Measurements from ENCODE around the gene MUSTN1. TPM values are rescaled to one million over a fixed set of nuclear protein-coding genes. Genes with fewer than 3 reads are reported as not detected.

MUSTN1 gene
- polyA plus RNA-seq, 1 donor (not counting 4 experiments of a cell fraction or from before 2014, with no cell fraction given): not detected

DNA sequence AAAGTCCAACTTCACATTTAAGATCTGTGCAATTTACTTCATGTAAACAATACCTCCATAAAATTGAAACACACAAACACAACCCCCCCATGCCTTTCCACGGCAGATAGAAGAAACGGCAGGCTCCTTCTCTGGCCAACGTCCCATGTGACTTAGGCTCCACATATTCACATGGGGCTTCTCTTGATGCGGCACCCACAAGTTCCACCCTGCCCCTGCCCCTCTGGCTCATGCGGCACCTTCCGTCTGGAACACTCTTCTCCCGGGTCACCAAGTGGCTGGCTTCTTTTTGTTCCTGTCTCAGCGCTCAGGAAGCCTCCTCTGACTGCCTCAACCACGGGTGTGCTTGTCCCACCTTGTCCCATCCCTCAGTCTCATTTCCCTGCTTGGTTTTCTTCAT is 36.9 kb upstream of the MUSTN1 start:
- TF ChIP-seq, protein P1, sequence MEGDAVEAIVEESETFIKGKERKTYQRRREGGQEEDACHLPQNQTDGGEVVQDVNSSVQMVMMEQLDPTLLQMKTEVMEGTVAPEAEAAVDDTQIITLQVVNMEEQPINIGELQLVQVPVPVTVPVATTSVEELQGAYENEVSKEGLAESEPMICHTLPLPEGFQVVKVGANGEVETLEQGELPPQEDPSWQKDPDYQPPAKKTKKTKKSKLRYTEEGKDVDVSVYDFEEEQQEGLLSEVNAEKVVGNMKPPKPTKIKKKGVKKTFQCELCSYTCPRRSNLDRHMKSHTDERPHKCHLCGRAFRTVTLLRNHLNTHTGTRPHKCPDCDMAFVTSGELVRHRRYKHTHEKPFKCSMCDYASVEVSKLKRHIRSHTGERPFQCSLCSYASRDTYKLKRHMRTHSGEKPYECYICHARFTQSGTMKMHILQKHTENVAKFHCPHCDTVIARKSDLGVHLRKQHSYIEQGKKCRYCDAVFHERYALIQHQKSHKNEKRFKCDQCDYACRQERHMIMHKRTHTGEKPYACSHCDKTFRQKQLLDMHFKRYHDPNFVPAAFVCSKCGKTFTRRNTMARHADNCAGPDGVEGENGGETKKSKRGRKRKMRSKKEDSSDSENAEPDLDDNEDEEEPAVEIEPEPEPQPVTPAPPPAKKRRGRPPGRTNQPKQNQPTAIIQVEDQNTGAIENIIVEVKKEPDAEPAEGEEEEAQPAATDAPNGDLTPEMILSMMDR (optimal IDR thresholded peaks at IDR 0.05 in 1 of 3, IDR thresholded peaks at IDR 0.05 in 1 of 3, conservative IDR thresholded peaks at IDR 0.05 in 1 of 3; ENCODE audit: extremely low read depth in 1 of 3, insufficient read depth in 2 of 3, low read length in 3 of 3): no peak
- no peak for TF ChIP-seq EZH2 (IDR thresholded peaks at IDR 0.05; ENCODE audit: low read length)
- Histone ChIP-seq H3K9ac (ENCODE audit: control insufficient read depth, extremely low read depth, insufficient read depth, low read length) (no peak overlapping the region), H3K27ac (ENCODE audit: control insufficient read depth, insufficient read depth, low read length) (no peak overlapping the region)

DNA sequence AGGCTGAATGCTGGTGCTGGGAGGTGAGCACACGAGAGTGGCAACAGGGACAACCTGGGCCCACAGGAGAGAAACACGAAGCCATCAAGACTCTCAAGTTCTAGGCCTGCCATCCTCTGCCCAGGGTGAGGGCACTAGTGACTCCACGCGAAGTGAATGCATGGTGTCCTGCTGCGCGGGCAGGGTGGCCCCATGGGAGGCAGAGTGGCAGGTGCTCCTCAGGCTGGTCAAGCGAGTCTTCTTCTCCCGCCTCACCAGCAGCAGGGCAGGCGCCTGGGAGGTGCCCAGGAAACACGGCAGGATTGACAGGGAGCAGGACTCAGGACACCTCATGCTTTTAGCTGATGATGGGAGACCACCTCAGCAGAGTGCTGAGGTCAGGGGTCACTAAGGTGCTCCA is 35.7 kb upstream of the MUSTN1 start:
- FAIRE-seq (no peak), DNase-seq (ENCODE audit: low read depth, low spot score) (no peak)
- Histone ChIP-seq H3K4me3 (ENCODE audit: control insufficient read depth in 2 of 3, extremely low read depth in 1 of 3, insufficient read depth in 2 of 3, low read depth in 1 of 3, low read length in 3 of 3) (no peak overlapping the region), H3K9me1 (ENCODE audit: control insufficient read depth, extremely low read depth, insufficient read depth, low read length) (no peaks in the 10 kb centered on the region), H3K36me3 (ENCODE audit: control insufficient read depth in 2 of 2, extremely low read depth in 1 of 2, insufficient read depth in 2 of 2, low read length in 2 of 2) (no peaks in the 10 kb centered on the region), H3K4me1 (ENCODE audit: control insufficient read depth, extremely low read depth, insufficient read depth, low read length) (peaks cover 10% of the 10 kb centered on the region), H3K79me2 (ENCODE audit: control insufficient read depth, insufficient read depth, low read length) (no peaks in the 10 kb centered on the region), H3K9ac (ENCODE audit: control insufficient read depth, extremely low read depth, insufficient read depth, low read length) (no peak overlapping the region), H3K9me3 (ENCODE audit: control insufficient read depth, low read depth, low read length) (no peaks in the 10 kb centered on the region), H4K20me1 (ENCODE audit: control insufficient read depth, extremely low read depth, insufficient read depth, low read length) (no peaks in the 10 kb centered on the region), H2AFZ (ENCODE audit: control insufficient read depth, low read length) (no peak overlapping the region), H3K27me3 (ENCODE audit: control insufficient read depth, extremely low read depth, insufficient read depth, low read length) (no peaks in the 10 kb centered on the region), H3K4me2 (ENCODE audit: control insufficient read depth, extremely low read depth, insufficient read depth, low read depth, low read length) (no peak overlapping the region), H3K27ac (ENCODE audit: control insufficient read depth, insufficient read depth, low read length) (no peak overlapping the region)
- dilution Hi-C loops (cut with MboI; ENCODE audit: extremely low pct_ligation_motif_present, low sequenced_read_pairs): no loop called here
- TF ChIP-seq, protein P1 (optimal IDR thresholded peaks at IDR 0.05 in 1 of 3, IDR thresholded peaks at IDR 0.05 in 1 of 3, conservative IDR thresholded peaks at IDR 0.05 in 1 of 3; ENCODE audit: extremely low read depth in 1 of 3, insufficient read depth in 2 of 3, low read length in 3 of 3): no peak
- no peak for TF ChIP-seq EZH2 (IDR thresholded peaks at IDR 0.05; ENCODE audit: low read length)

More for the DNA sequence above, 36.9 kb upstream of the MUSTN1 start:
- FAIRE-seq (no peak), DNase-seq (ENCODE audit: low read depth, low spot score) (no peak)
- H3K4me3 ChIP-seq (ENCODE audit: control insufficient read depth in 2 of 3, extremely low read depth in 1 of 3, insufficient read depth in 2 of 3, low read depth in 1 of 3, low read length in 3 of 3): no peak overlapping the region
- no peaks in the 10 kb centered on the region for H3K36me3 ChIP-seq (ENCODE audit: control insufficient read depth in 2 of 2, extremely low read depth in 1 of 2, insufficient read depth in 2 of 2, low read length in 2 of 2)
- no peaks in the 10 kb centered on the region for H4K20me1 ChIP-seq (ENCODE audit: control insufficient read depth, extremely low read depth, insufficient read depth, low read length)
- peaks cover 10% of the 10 kb centered on the region for H3K4me1 ChIP-seq (ENCODE audit: control insufficient read depth, extremely low read depth, insufficient read depth, low read length)
- no peaks in the 10 kb centered on the region for H3K9me3 ChIP-seq (ENCODE audit: control insufficient read depth, low read depth, low read length)
- dilution Hi-C loops (cut with MboI; ENCODE audit: extremely low pct_ligation_motif_present, low sequenced_read_pairs): no loop called here
- no peak overlapping the region for H3K4me2 ChIP-seq (ENCODE audit: control insufficient read depth, extremely low read depth, insufficient read depth, low read depth, low read length)
- no peaks in the 10 kb centered on the region for H3K27me3 ChIP-seq (ENCODE audit: control insufficient read depth, extremely low read depth, insufficient read depth, low read length)
- no peaks in the 10 kb centered on the region for H3K9me1 ChIP-seq (ENCODE audit: control insufficient read depth, extremely low read depth, insufficient read depth, low read length)
- no peak overlapping the region for H2AFZ ChIP-seq (ENCODE audit: control insufficient read depth, low read length)
- H3K79me2 ChIP-seq (ENCODE audit: control insufficient read depth, insufficient read depth, low read length): no peaks in the 10 kb centered on the region

All from keratinocyte (primary cell).